ENCODE measurements around the gene CALHM2.
A peak's percentile ranks its signal among the peaks of the same experiment; 100 is the strongest.

The CALHM2 gene

DNA sequence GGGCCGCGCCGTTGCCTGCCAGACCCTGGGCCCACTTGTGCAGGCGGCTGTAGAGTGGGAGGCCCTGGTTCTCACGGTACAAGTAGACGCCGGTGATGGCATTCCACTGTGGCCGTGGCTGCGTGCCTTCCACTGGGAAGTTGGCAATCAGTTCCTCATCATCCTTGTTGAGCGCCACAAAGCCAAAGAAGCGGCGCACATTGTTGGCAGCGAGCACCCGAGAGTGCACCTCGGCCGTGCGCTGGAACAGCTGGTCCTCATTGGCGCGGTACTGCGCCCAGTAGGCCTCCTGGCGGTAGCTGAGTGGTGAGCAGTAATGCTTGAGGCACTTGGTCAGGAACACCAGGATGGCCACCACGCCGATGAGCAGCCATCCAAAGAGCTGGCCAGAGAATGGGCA is 5.0 kb downstream of the CALHM2 start:
- H3K4me3 Mint-ChIP-seq: no peak overlapping the region
- H3K9me3 Mint-ChIP-seq: no peaks in the 10 kb centered on the region
- ATAC-seq (no peak), DNase-seq (no peak)
- no peak overlapping the region for H3K27ac Mint-ChIP-seq
- peaks cover 34% of the 10 kb centered on the region for H3K4me1 Mint-ChIP-seq
- no peaks in the 10 kb centered on the region for H3K27me3 Mint-ChIP-seq

GRCh38 chr10:103445767-103446567 is 6.2 kb downstream of the CALHM2 start:
- no peak for ATAC-seq
- H3K9me3 Mint-ChIP-seq: no peaks in the 10 kb centered on the region
- H3K4me1 Mint-ChIP-seq: peaks cover 24% of the 10 kb centered on the region
- H3K27me3 Mint-ChIP-seq: no peaks in the 10 kb centered on the region
- no peak overlapping the region for H3K27ac Mint-ChIP-seq
- no peak for DNase-seq
- H3K4me3 Mint-ChIP-seq: no peak overlapping the region

GRCh38 chr10:103445366-103445765 is 6.8 kb downstream of the CALHM2 start:
- ATAC-seq (no peak), DNase-seq (no peak)
- H3K9me3 Mint-ChIP-seq: no peaks in the 10 kb centered on the region
- no peaks in the 10 kb centered on the region for H3K27me3 Mint-ChIP-seq
- no peak overlapping the region for H3K27ac Mint-ChIP-seq
- H3K4me3 Mint-ChIP-seq: no peak overlapping the region
- H3K4me1 Mint-ChIP-seq: peaks cover 18% of the 10 kb centered on the region

DNA sequence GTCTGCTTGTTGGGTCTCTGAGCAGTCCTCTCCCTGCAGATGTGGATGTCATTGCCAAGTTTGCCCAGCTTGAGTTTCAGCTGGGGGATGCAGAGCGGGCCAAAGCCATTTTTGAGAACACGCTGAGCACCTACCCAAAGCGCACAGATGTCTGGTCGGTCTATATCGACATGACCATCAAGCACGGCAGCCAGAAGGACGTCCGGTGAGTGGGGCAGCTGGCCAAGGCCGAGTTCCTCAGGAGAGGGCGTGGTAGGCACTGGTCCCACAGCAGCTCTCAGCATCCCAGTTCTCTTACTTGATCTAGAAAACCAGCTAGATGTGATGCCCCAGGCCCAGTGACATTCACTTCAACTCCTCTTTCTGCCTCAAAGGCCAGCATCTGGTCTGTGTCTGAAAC is 7.7 kb downstream of the CALHM2 start:
- ATAC-seq: no peak
- no peak overlapping the region for H3K4me3 Mint-ChIP-seq
- H3K4me1 Mint-ChIP-seq: peaks cover 10% of the 10 kb centered on the region
- H3K27me3 Mint-ChIP-seq: no peaks in the 10 kb centered on the region
- H3K27ac Mint-ChIP-seq: no peak overlapping the region
- no peak for DNase-seq
- no peaks in the 10 kb centered on the region for H3K9me3 Mint-ChIP-seq

DNA sequence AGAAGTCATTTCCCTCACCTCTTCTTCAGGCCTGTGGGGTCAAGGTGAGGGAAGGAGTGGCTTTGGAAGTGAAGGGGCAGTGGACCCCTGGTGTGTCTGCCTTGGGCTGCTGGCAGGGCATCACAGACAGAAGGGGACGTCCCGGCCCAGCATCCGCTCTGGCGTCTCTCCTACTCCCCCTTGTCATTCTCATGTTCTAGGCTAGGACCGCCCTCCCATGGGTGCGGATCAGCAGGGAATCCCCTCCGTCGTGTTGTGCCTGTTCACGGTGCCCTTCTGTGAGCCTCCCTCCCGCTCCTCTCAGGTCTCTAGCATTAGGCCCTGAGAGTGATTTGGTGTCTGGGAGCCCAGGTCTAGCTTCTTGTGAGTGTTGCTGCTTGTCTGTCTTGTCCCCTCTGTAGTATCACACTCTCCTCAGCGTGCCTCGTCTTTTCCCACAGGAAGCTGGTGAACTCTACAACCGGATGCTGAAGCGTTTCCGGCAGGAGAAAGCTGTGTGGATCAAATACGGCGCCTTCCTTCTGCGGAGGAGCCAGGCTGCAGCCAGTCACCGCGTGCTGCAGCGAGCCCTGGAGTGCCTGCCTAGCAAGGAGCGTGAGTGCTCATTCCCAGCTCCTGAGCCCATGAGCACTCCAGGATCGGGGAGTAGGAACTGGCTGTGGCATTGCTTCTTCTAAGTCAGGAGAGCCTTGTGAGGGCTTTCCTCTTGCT is 8.5 kb downstream of the CALHM2 start:
- Mint-ChIP-seq H3K4me1 (peaks cover 2% of the 10 kb centered on the region), H3K27ac (peak overlapping the region in 1 of 2 donors; percentile 94)
- ATAC-seq: no peak

GRCh38 chr10:103442031-103442461 is 10.1 kb downstream of the CALHM2 start:
- ATAC-seq: no peak
- Mint-ChIP-seq H3K9me3 (no peaks in the 10 kb centered on the region), H3K27me3 (no peaks in the 10 kb centered on the region), H3K4me1 (no peaks in the 10 kb centered on the region), H3K27ac (peak overlapping the region; percentile 68 to 90), H3K4me3 (no peak overlapping the region)
- DNase-seq: no peak

More for the DNA sequence above, 8.5 kb downstream of the CALHM2 start:
- Mint-ChIP-seq H3K27me3 (no peaks in the 10 kb centered on the region), H3K9me3 (no peaks in the 10 kb centered on the region), H3K4me3 (no peak overlapping the region)
- DNase-seq: no peak

- Mint-ChIP-seq H3K27me3 (no peaks in the 10 kb centered on the region), H3K27ac (peak overlapping the region; percentile 64 to 90)
- ATAC-seq: no peak
These were observed 10.6 kb downstream of the CALHM2 start for GRCh38 chr10:103441611-103442010.

GRCh38 chr10:103441206-103441605 is 11.0 kb downstream of the CALHM2 start:
- Mint-ChIP-seq H3K9me3 (no peaks in the 10 kb centered on the region), H3K27ac (peak overlapping the region in 1 of 2 donors; percentile 64), H3K27me3 (no peaks in the 10 kb centered on the region), H3K4me3 (no peak overlapping the region), H3K4me1 (no peaks in the 10 kb centered on the region)
- ATAC-seq (no peak), DNase-seq (no peak)

More at GRCh38 chr10:103441611-103442010, 10.6 kb downstream of the CALHM2 start:
- DNase-seq: no peak
- H3K9me3 Mint-ChIP-seq: no peaks in the 10 kb centered on the region
- no peak overlapping the region for H3K4me3 Mint-ChIP-seq
- H3K4me1 Mint-ChIP-seq: no peaks in the 10 kb centered on the region

- no peaks in the 10 kb centered on the region for H3K27me3 Mint-ChIP-seq
- ATAC-seq (no peak), DNase-seq (no peak)
- H3K27ac Mint-ChIP-seq: peak overlapping the region in 1 of 2 donors; percentile 87
- H3K4me1 Mint-ChIP-seq: no peaks in the 10 kb centered on the region
- no peak overlapping the region for H3K4me3 Mint-ChIP-seq
- no peaks in the 10 kb centered on the region for H3K9me3 Mint-ChIP-seq
These were observed 11.8 kb downstream of the CALHM2 start for GRCh38 chr10:103440416-103440815.

GRCh38 chr10:103439776-103440175 is 12.4 kb downstream of the CALHM2 start:
- Mint-ChIP-seq H3K27me3 (no peaks in the 10 kb centered on the region), H3K9me3 (no peaks in the 10 kb centered on the region), H3K4me1 (no peaks in the 10 kb centered on the region), H3K27ac (peak overlapping the region; percentile 79 to 98), H3K4me3 (no peak overlapping the region)
- ATAC-seq (no peak), DNase-seq (no peak)

DNA sequence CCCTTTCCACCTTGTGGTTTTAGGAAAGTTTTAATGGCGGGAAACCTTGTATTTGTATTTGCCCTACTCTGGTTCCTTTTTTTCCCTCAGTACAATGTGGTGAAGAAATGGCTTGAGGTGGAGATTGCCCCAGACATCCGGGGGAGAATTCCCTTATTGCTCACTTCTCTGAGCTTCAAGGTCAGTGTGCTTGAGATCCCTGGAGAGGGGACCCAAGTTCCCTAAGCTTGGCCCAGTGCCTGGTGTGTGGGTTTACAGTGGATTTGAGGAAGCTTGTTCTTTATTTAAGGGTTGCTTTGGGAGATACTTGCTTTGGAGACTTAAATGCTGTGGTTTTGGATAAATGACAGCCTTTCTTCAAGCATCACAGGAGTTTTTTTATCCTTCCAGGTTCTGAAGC is 18.3 kb downstream of the CALHM2 start:
- no peak overlapping the region for H3K4me3 Mint-ChIP-seq
- H3K27ac Mint-ChIP-seq: no peak overlapping the region
- peaks cover 22% of the 10 kb centered on the region for H3K4me1 Mint-ChIP-seq
- DNase-seq: no peak
- no peaks in the 10 kb centered on the region for H3K27me3 Mint-ChIP-seq
- no peak for ATAC-seq
- no peaks in the 10 kb centered on the region for H3K9me3 Mint-ChIP-seq

- DNase-seq: no peak
- Mint-ChIP-seq H3K4me3 (no peak overlapping the region), H3K27ac (peak overlapping the region in 1 of 2 donors; percentile 72), H3K9me3 (no peaks in the 10 kb centered on the region), H3K4me1 (peaks cover 41% of the 10 kb centered on the region), H3K27me3 (no peaks in the 10 kb centered on the region)
- no peak for ATAC-seq
These were observed 20.3 kb downstream of the CALHM2 start for GRCh38 chr10:103431902-103432301.

GRCh38 chr10:103429647-103430046 is 22.5 kb downstream of the CALHM2 start:
- ATAC-seq: peak; percentile 63
- H3K9me3 Mint-ChIP-seq: no peaks in the 10 kb centered on the region
- no peaks in the 10 kb centered on the region for H3K27me3 Mint-ChIP-seq
- H3K4me1 Mint-ChIP-seq: peaks cover 43% of the 10 kb centered on the region
- peak overlapping the region in 1 of 2 donors; percentile 71 for H3K27ac Mint-ChIP-seq
- H3K4me3 Mint-ChIP-seq: peak overlapping the region; percentile 2 to 21
- DNase-seq: no peak

DNA sequence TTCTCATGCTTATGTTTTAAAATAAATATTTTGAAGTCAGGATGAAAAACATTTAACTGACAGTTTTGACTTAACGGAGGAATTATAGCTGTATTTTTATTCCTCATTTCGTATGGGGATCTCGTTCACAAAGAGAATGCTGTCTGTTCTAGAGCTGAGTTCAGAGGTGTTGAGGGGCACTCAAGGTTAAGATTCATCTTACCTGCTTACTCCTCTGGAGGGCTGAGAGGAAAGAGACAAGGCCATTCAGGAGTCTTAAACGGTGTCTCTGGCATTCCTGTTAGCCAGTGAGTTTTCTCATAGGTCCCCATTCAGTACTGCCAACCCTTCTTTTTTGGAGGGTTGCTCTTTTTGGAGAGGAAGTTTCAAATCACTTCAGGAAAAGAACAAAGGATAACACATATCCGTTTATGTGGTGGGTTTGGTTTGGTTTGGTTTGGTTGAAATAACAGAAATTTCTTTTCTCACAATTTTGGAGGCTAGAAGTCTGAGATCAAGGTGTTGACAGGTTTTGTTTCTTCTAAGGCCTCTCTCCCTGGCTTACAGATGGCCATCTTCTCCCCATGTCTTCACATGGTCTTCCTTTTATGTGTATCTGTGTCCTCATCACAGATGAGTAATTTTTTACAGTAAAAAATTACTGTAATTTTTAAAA is 23.1 kb downstream of the CALHM2 start:
- Mint-ChIP-seq H3K27me3 (no peaks in the 10 kb centered on the region), H3K4me1 (peaks cover 43% of the 10 kb centered on the region), H3K27ac (peak overlapping the region; percentile 28 to 71), H3K9me3 (no peaks in the 10 kb centered on the region), H3K4me3 (no peak overlapping the region)
- no peak for ATAC-seq
- no peak for DNase-seq

- Mint-ChIP-seq H3K27me3 (no peaks in the 10 kb centered on the region), H3K9me3 (no peaks in the 10 kb centered on the region), H3K4me3 (no peak overlapping the region), H3K27ac (no peak overlapping the region), H3K4me1 (peaks cover 43% of the 10 kb centered on the region)
- ATAC-seq (no peak), DNase-seq (no peak)
These were observed 24.3 kb downstream of the CALHM2 start for GRCh38 chr10:103427866-103428265.

DNA sequence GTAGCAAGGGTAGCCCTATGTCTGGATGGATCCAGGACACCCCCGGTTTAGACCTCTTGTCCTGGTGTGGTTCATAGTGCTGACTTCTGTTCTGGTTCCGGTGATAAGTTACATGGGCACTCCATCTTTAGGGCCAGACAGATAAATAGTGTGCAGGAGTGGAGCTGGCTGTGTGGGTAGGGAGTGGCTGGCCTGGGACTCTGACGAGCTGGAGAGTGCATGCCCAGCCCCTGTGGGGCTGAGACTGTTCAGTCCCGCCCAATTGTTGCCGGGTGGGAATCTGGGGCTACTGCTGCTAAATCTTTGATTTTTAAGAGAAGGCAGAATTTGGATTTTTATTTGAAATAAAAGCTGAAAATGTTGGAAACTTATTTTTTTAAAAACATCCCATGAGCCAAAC is 28.4 kb downstream of the CALHM2 start:
- ATAC-seq: no peak
- H3K4me3 Mint-ChIP-seq: no peak overlapping the region
- H3K27me3 Mint-ChIP-seq: no peaks in the 10 kb centered on the region
- H3K9me3 Mint-ChIP-seq: no peaks in the 10 kb centered on the region
- H3K4me1 Mint-ChIP-seq: peaks cover 20% of the 10 kb centered on the region
- DNase-seq: no peak
- H3K27ac Mint-ChIP-seq: no peak overlapping the region

Data from stimulated activated naive CD8-positive, alpha-beta T cell treated with anti-CD3 and anti-CD28 coated beads, Interleukin-15, amount 100 ng/mL, for 72 hours (primary cell).